Stimulated activated CD4-positive, alpha-beta T cell treated with anti-CD3 and anti-CD28 coated beads, Interleukin-4, amount 100 ng/mL, for 4 hours (primary cell): ENCODE data around the gene PGAM4.
"Not testable (repeated sequence)": the region's sequence is repeated elsewhere in the genome, so short reads cannot be mapped to it uniquely, and the experiment has no call there.

Source experiments
- DNase-seq, 2 experiments: peaks; one replicate each; pipeline ENCODE4 v3.0.0-alpha.2; 2020

PGAM4 gene

DNA sequence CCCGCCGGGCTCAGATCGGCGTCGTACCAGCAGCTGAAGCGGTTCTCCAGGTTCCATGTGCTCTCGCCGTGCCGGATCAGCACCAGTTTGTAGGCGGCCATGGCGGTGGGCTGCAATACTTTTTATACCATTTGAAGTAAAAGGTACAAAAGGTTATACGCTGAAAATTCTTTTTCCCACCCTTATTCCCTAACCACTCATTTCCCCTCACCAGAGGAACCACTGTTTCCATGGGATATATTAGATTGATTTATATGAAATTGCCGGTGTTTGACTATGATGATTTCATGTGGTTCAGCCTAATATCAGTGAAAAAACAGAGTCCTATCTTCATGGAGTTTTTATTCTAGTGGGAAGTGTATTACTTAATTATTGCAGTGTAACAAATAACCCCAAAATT lies at the start of gene PGAM4:
Gene PGAM4 (minus strand): TSS at position 101 of the 400 bp plus-strand sequence. CDS start 0 bp downstream, at position 101.
- no peak for DNase-seq

GRCh38 chrX:78011846-78012245 lies 42.4 kb upstream of the PGAM4 start:
- no peak for DNase-seq

- no peak for DNase-seq
Observed at GRCh38 chrX:77979870-77980269, 10.4 kb upstream of the PGAM4 start.

DNA sequence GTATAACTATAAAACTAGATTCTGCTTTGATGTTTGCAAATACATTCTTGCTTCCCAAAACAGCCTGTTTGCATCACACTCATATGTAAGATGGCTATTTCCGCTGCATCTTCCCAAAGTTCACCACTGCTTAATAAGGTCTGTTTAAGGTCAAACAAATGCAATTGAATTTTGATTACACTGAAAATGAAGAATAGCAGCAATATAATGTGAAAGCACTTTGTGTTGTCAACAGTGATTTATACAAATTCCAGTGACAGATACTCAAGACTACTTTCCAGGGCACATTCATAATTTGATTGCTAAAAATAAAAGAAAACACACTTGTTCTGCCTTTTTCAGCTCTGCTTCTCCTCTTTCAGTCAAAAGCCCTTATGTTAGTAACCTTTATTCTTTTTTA lies 8.1 kb upstream of the PGAM4 start:
- no peak for DNase-seq

DNA sequence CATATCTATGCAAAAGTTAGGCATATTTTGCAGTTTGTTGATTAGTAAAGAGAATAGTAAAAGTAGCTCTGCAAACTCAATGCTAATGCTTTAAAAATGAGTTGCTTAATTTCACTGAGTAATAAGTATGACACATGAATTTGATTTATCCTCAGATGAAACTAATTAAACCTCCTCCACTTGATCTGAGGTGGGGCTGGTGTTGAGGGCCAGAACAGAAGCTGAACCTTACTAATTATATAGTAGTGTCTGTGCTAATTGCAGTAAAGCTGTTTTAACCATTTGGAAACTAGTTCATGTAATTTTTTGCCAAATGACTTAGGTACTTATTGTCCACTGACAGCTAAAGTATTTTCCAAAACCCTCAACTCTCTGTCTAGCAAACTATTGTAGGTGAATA lies 7.7 kb upstream of the PGAM4 start:
- DNase-seq: no peak

DNA sequence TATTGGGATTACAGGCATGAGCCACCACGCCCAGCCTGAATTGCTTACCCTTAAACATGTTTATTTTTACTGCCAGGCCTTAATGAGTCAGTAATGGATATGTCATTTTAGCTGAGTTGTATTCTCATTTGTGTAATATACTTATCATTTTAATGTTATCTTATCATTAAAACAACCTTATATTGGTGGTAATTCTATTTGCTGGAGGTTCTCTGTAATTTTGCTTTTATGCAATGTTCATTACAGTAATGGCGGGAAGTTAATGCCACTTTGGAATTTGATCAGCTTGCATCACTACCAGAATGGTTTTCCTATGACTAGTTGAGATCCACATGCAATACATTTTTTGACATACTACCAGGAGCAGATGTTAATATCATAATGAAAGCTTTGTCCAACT lies 6.3 kb upstream of the PGAM4 start:
- DNase-seq: no peak

DNA sequence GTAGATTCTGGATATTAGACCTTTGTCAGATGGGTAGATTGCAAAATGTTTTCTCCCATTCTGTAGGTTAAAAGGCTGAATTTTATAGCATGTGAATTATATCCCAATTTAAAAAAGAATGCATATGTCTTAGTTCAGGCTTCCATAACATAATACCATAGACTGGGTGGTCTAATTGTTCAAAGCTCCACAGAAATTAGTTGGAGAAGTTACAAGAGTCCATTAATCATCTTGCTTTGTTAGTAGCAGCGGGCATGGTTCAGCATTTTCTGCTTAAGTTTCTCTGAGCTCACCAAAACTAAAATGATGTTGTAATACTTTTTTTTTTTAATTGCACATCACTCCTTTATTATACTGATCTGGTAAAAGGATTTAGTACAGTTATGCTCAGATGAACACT lies 1.8 kb downstream of the PGAM4 start:
- DNase-seq: no peak

DNA sequence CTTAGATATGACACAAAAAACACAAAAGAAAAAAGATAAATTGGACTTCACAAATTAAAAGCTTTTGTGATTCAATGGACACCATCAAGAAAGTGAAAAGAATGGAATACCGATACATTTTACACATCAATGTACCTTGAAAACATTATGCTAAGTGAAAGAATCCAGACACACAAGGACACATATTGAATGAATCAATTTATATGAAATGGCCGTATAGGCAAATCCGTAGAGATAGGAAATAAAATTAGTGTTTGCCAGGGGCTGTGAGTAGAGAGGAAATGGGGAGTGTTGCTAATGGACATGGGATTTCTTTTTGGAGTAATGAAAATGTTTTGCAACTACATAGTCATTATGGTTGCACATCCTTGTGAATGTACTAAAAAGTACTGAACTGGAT lies 3.1 kb downstream of the PGAM4 start:
- no peak for DNase-seq

DNA sequence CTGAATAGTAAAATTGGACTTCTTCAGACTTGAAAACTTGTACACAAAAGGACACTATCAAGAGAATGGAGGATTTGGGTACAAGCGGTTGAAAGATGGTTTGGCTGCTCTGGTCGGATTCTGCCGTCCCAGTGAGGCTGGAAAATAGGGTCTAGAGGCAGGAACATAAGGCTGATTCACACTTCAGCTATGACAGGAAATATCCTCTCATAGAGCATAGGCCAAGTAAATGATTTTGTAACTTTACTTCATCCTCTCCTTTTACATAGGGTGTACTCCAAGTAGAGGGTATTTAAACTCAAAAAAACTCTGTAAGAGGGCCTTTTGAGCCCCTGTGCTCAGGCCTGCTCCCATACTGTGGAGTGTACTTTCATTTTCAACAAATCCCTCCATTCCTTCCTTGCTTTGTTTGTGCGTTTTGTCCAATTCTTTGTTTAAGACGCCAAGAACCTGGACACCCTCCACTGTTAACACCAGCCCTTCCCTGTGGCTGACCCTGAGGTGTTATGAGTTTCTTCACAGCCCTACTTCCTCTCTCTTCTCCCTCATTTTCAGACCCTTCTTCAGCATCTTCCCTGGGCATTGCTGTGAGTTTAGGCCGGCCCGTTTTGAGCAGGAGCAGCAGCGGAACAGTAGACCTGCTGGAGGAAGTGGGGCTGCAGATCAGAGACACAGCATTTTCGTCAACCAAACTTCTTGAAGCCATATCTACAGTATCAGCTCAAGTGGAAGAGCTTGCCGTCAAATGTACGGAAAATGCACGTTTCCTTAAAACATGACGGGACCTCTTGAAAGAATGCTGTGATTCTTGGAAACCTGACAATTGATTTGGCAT lies 7.2 kb downstream of the PGAM4 start:
- no peak for DNase-seq

DNA sequence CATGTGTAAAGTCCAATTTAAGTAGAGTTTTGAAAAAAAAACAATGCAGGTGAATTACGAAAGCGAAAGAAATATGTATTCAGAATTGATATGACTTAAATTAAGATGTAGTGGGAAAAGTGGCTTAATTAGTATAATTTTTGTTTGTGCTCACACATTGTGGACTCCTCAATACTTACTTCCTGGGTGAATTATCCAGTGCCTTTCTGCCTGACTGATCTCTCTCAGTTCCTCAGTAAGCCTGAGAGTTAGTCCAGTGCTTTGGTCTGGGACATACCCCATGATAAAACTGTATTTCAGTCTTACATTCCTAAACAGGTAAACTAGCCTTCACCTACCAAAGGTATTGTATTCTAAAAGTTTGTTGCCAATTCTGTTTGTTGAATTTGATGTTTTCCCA lies 8.4 kb downstream of the PGAM4 start:
- DNase-seq: no peak

DNA sequence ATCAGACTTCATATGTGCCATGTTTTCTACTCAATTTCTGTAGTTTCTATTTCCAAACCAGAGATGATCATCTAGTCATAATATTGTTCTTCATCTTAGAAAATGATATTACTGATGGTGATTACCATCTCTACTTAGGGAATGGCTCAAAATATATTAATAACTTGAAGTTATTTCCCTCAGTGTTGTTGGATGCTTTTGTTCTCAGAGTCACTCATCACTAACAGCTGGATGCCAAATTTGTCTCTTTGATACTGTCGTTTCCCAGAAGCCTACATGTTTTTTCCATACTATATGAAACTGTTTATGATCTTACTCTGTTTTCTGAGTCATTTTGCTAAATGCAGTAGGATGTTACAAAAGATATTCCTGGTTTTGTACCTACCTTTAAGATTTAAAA lies 8.9 kb downstream of the PGAM4 start:
- DNase-seq: no peak

GRCh38 chrX:77953708-77954107 lies 15.7 kb downstream of the PGAM4 start:
- no peak for DNase-seq

DNA sequence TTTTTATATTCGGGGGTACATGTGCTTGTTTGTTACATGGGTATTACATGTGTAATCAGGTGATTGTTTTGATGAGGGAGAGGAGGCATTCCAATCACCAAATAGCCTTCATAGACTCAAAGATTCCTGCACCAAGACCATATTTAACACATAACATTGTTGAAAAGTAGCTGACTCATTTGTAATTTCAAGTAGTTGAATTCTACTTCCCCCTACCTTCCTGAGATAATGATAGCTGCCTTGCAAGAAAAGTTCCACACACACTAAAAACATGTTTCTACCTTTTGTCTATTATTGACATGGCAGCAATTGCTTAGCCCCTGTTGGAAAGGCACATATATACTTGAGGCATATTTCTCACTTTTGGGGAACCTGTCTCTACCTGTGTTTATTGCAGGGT lies 16.1 kb downstream of the PGAM4 start:
- no peak for DNase-seq

- DNase-seq: no peak
Observed at GRCh38 chrX:77952173-77952572, 17.3 kb downstream of the PGAM4 start.

- no peak for DNase-seq
Observed at GRCh38 chrX:77949840-77950239, 19.6 kb downstream of the PGAM4 start.

- DNase-seq: no peak
Observed at GRCh38 chrX:77946571-77946970, 22.9 kb downstream of the PGAM4 start.

DNA sequence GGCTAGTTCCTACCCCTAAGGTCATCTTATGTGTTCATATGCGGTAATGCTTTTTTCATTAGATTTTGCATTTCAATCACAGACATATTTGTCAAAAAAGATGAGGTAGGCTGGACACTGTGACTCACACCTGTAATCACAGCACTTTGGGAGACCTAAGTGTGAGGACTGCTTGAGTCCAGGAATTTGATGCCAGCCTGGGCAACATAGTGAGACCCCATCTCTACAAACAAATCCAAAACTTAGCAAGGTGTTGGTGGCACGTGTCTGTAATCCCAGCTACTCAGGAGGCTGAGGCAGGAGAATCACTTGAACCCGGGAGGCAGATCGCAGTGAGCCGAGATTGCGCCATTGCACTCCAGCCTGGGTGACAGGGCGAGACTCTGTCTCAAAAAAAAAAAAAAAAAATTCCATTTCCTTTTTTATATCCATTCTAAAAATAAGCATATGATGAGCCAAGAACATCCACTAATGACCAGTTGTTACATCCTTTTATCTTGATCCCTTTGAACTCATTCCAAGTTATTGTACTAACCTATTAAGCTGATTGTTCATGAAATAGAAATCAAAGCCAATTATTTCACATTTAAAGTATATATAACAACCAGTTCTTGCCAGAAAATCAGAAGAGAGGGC lies 23.4 kb downstream of the PGAM4 start:
- no peak for DNase-seq

- not testable (repeated sequence) for DNase-seq
Observed at GRCh38 chrX:77945031-77945430, 24.4 kb downstream of the PGAM4 start.

DNA sequence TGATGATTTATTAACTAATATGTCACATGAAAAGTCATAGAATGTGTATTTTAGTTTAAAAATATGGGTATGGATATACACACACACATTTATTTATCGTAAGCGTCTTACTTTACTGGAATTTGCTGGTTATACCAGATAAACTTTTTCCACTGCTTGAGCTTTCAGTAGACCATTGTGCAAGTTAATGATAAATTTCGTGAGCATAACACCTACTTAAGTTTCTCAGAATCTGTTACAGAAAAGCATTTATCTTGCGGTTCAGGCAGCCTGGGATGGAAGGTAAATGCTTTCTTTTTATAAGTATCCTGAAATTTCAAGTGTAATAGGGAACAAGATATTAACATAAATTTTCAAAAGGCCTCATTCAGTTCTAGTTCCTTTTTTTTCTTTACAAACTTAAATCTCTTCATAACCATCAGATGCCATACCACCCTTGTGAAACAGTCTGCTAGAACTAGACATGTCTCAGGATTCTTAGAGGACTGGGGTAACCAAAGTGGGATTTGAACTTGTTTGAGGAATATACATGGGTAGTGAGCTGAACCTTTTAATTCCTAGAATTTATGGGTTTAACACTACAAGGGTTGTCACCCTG lies 31.3 kb downstream of the PGAM4 start:
- no peak for DNase-seq

- no peak for DNase-seq
Observed at GRCh38 chrX:77937291-77937690, 32.1 kb downstream of the PGAM4 start.

DNA sequence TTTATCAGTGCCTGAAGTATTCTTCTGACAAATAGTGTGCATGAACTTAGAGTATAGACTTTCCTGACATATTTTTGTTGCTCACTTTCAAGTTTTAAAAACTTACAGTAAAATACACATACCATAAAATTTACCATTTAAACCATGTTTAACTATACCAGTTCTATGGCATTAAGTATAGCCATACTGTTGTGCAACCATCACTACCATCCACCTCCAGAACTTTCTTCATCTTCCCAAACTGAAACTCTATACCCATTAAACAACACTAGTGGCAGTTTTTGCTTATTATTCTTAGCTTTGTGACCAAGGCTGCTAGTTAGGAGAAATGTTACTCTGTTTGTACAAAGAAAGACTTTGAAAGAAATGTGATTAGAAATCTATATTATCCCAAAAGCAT lies 33.1 kb downstream of the PGAM4 start:
- DNase-seq: no peak

GRCh38 chrX:77935886-77936285 lies 33.6 kb downstream of the PGAM4 start:
- DNase-seq: no peak

GRCh38 chrX:77930581-77930980 lies 38.9 kb downstream of the PGAM4 start:
- no peak for DNase-seq

DNA sequence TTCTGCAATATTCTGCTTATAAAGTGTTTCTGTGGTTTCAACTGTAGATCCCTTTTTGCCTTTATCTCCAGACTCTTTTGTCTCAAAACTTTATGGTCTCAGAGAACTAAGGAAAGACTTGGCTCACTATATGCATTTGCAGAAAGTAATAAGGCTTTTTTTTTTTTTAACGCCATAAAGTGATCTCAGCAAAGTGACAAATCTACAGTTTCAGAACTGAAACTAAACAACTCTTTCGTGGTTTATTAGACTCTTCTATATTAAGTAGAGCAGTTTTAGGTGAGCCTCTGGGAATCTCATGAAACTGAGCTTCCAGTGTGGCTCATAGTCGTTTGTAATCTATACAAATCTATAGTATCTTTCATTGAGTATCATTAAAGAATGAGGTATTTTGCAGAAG lies 43.7 kb downstream of the PGAM4 start:
- DNase-seq: no peak
